ENCODE results near the gene ADAM15. TPM values are rescaled to one million over a fixed set of nuclear protein-coding genes. Genes with fewer than 3 reads are reported as not detected.

ADAM15 gene
- total and polyA plus RNA-seq, 7 donors: 37.8 to 186 (median 54.9) TPM

GRCh38 chr1:155043301-155043702, 7.8 kb upstream of the ADAM15 start:
- no peaks in the 10 kb centered on the region for H3K27me3 ChIP-seq
- intact Hi-C loops (cut with DNase I): no loop called here
- H3K4me3 ChIP-seq: no peak overlapping the region
- H3K9me3 ChIP-seq: no peaks in the 10 kb centered on the region
- DNase-seq: no peak
- WGBS, 2 donors: 17 to 70% methylated on average over 12 of the region's 12 CpGs
- no peaks in the 10 kb centered on the region for H3K36me3 ChIP-seq
- peaks cover 0 to 14% (median 4%) of the 10 kb centered on the region in 4 donors for H3K4me1 ChIP-seq
- no peak for TF ChIP-seq POLR2A (IDR thresholded peaks at IDR 0.05)
- TF ChIP-seq POLR2AphosphoS5 (IDR thresholded peaks at IDR 0.05): no peak
- no peak for TF ChIP-seq EP300 (IDR thresholded peaks at IDR 0.05)
- TF ChIP-seq CTCF (IDR thresholded peaks at IDR 0.05): no peak
- H3K27ac ChIP-seq: no peak overlapping the region

GRCh38 chr1:155043793-155044192, 7.3 kb upstream of the ADAM15 start:
- WGBS, 2 donors: 13 to 66% methylated on average over 3 of the region's 3 CpGs

GRCh38 chr1:155044365-155044764, 6.8 kb upstream of the ADAM15 start:
- H3K9me3 ChIP-seq: no peaks in the 10 kb centered on the region
- DNase-seq: no peak
- H3K4me1 ChIP-seq: peaks cover 0 to 9% (median 6%) of the 10 kb centered on the region in 4 donors
- intact Hi-C loops (cut with DNase I): no loop called here
- H3K27ac ChIP-seq: peak overlapping the region in 1 of 4 donors; percentile 18
- no peaks in the 10 kb centered on the region for H3K36me3 ChIP-seq
- H3K27me3 ChIP-seq: no peaks in the 10 kb centered on the region
- H3K4me3 ChIP-seq: no peak overlapping the region
- no peak for TF ChIP-seq CTCF (IDR thresholded peaks at IDR 0.05)
- no peak for TF ChIP-seq POLR2A (IDR thresholded peaks at IDR 0.05)
- no peak for TF ChIP-seq POLR2AphosphoS5 (IDR thresholded peaks at IDR 0.05)
- no peak for TF ChIP-seq EP300 (IDR thresholded peaks at IDR 0.05)
- 77 to 84% methylated on average over 6 of the region's 6 CpGs for WGBS, 2 donors

More at GRCh38 chr1:155043793-155044192, 7.3 kb upstream of the ADAM15 start:
- no peak for TF ChIP-seq POLR2AphosphoS5 (IDR thresholded peaks at IDR 0.05)
- TF ChIP-seq POLR2A (IDR thresholded peaks at IDR 0.05): no peak
- no peak for TF ChIP-seq CTCF (IDR thresholded peaks at IDR 0.05)
- TF ChIP-seq EP300 (IDR thresholded peaks at IDR 0.05): no peak
- no peaks in the 10 kb centered on the region for H3K27me3 ChIP-seq
- H3K4me1 ChIP-seq: peaks cover 0 to 10% (median 4%) of the 10 kb centered on the region in 4 donors
- no peak overlapping the region for H3K4me3 ChIP-seq
- no peaks in the 10 kb centered on the region for H3K36me3 ChIP-seq
- intact Hi-C loops (cut with DNase I): no loop called here
- no peak for DNase-seq
- no peak overlapping the region for H3K27ac ChIP-seq
- H3K9me3 ChIP-seq: no peaks in the 10 kb centered on the region

GRCh38 chr1:155044812-155045657, 6.1 kb upstream of the ADAM15 start:
- intact Hi-C loops (cut with DNase I): loop anchor here (1.0 kb wide), 1 partner anchor 16 kb away; no protein-coding TSS in a partner anchor
- WGBS, 2 donors: 46 to 58% methylated on average over 7 of the region's 7 CpGs
- TF ChIP-seq CTCF (IDR thresholded peaks at IDR 0.05) (peak; percentile 22 to 73 (median 66)), EP300 (IDR thresholded peaks at IDR 0.05) (no peak), POLR2AphosphoS5 (IDR thresholded peaks at IDR 0.05) (no peak)
- Histone ChIP-seq H3K27ac (peak overlapping the region in 1 of 4 donors; percentile 18), H3K27me3 (no peaks in the 10 kb centered on the region), H3K9me3 (no peaks in the 10 kb centered on the region), H3K36me3 (no peaks in the 10 kb centered on the region), H3K4me1 (peaks cover 0 to 16% (median 12%) of the 10 kb centered on the region in 4 donors), H3K4me3 (no peak overlapping the region)
- peak; percentile 85 for DNase-seq
